ENCODE results near the gene TSHZ3. TPM values are rescaled to one million over a fixed set of nuclear protein-coding genes. Genes with fewer than 3 reads are reported as not detected.

The TSHZ3 gene
- total RNA-seq, 6 experiments from 2014 or later: 9.1 to 14.0 (median 13.1) TPM

- Mint-ChIP-seq H3K4me3 (peak overlapping the region; percentile 95), H3K27me3 (ENCODE audit: insufficient read depth) (no peaks in the 10 kb centered on the region; the same call in 1 of the 2 replicates), H3K9me3 (no peaks in the 10 kb centered on the region), H3K27ac (peak overlapping the region; percentile 55), H3K36me3 (ENCODE audit: low read depth) (peaks cover 3% of the 10 kb centered on the region; the same call in 1 of the 2 replicates), H3K4me1 (ENCODE audit: low read depth) (peaks cover 58% of the 10 kb centered on the region)
- no peak for DNase-seq
- no peak for TF ChIP-seq CTCF (IDR thresholded peaks at IDR 0.05)
Measured at GRCh38 chr19:31347828-31348392, 1.3 kb downstream of the TSHZ3 start.

GRCh38 chr19:31347354-31347753 is 1.9 kb downstream of the TSHZ3 start:
- no peak for TF ChIP-seq CTCF (IDR thresholded peaks at IDR 0.05)
- H3K27me3 Mint-ChIP-seq (ENCODE audit: insufficient read depth): no peaks in the 10 kb centered on the region; the same call in 1 of the 2 replicates
- H3K4me3 Mint-ChIP-seq: peak overlapping the region; percentile 95
- peaks cover 3% of the 10 kb centered on the region; the same call in 1 of the 2 replicates for H3K36me3 Mint-ChIP-seq (ENCODE audit: low read depth)
- H3K4me1 Mint-ChIP-seq (ENCODE audit: low read depth): peaks cover 58% of the 10 kb centered on the region
- no peaks in the 10 kb centered on the region for H3K9me3 Mint-ChIP-seq
- DNase-seq: no peak
- peak overlapping the region; percentile 55; the same call in 1 of the 2 replicates for H3K27ac Mint-ChIP-seq

- no peak for TF ChIP-seq CTCF (IDR thresholded peaks at IDR 0.05)
- peaks cover 3% of the 10 kb centered on the region; the same call in 1 of the 2 replicates for H3K36me3 Mint-ChIP-seq (ENCODE audit: low read depth)
- no peak overlapping the region for H3K4me3 Mint-ChIP-seq
- no peak overlapping the region for H3K27ac Mint-ChIP-seq
- DNase-seq: no peak
- no peaks in the 10 kb centered on the region; the same call in 1 of the 2 replicates for H3K27me3 Mint-ChIP-seq (ENCODE audit: insufficient read depth)
- no peaks in the 10 kb centered on the region for H3K9me3 Mint-ChIP-seq
- peaks cover 58% of the 10 kb centered on the region for H3K4me1 Mint-ChIP-seq (ENCODE audit: low read depth)
Measured at GRCh38 chr19:31346184-31347059, 2.8 kb downstream of the TSHZ3 start.

- no peak for DNase-seq
- H3K27ac Mint-ChIP-seq: no peak overlapping the region
- peaks cover 3% of the 10 kb centered on the region; the same call in 1 of the 2 replicates for H3K36me3 Mint-ChIP-seq (ENCODE audit: low read depth)
- H3K4me3 Mint-ChIP-seq: no peak overlapping the region
- no peak for TF ChIP-seq CTCF (IDR thresholded peaks at IDR 0.05)
- no peaks in the 10 kb centered on the region; the same call in 1 of the 2 replicates for H3K27me3 Mint-ChIP-seq (ENCODE audit: insufficient read depth)
- no peaks in the 10 kb centered on the region for H3K9me3 Mint-ChIP-seq
- H3K4me1 Mint-ChIP-seq (ENCODE audit: low read depth): peaks cover 77% of the 10 kb centered on the region
Measured at GRCh38 chr19:31344403-31344802, 4.8 kb downstream of the TSHZ3 start.

- H3K27ac Mint-ChIP-seq: no peak overlapping the region
- no peak for TF ChIP-seq CTCF (IDR thresholded peaks at IDR 0.05)
- no peak for DNase-seq
- H3K27me3 Mint-ChIP-seq (ENCODE audit: insufficient read depth): no peaks in the 10 kb centered on the region; the same call in none of the 2 replicates
- no peak overlapping the region for H3K4me3 Mint-ChIP-seq
- peaks cover 3% of the 10 kb centered on the region; the same call in 1 of the 2 replicates for H3K36me3 Mint-ChIP-seq (ENCODE audit: low read depth)
- H3K9me3 Mint-ChIP-seq: no peaks in the 10 kb centered on the region
- H3K4me1 Mint-ChIP-seq (ENCODE audit: low read depth): peaks cover 86% of the 10 kb centered on the region
Measured at GRCh38 chr19:31342926-31343325, 6.3 kb downstream of the TSHZ3 start.
